GM23338 (cell line): ENCODE results near the gene PRPF18. TPM values are rescaled to one million over a fixed set of nuclear protein-coding genes. Genes with fewer than 3 reads are reported as not detected.

Source experiments
- ATAC-seq: fragments of 200-7000 bp; cut with Tn5 transposase; 3 replicates; pipeline ENCODE4 v1.9.1; 2020
- DNase-seq: peaks from one replicate; pipeline ENCODE4 v3.0.0-alpha.2; 2015; ENCODE audit warnings: low spot score
- H2AFZ ChIP-seq: fragments of 200-600 bp; sonication (generic); 2 replicates; pipeline ENCODE4 v1.8.0; 2016; ENCODE audit warnings: antibody characterized with exemption, mild to moderate bottlenecking, moderate library complexity
- H3F3A ChIP-seq: fragments of 200-600 bp; sonication (generic); replicated peaks from 2 replicates; pipeline ENCODE4 v1.8.0; 2017; ENCODE audit warnings: antibody characterized with exemption, mixed run types, low read depth
- H3K27ac ChIP-seq: fragments of 200-600 bp; sonication (generic); 2 replicates; pipeline ENCODE4 v1.6.1; 2016; ENCODE audit warnings: low read depth
- H3K27me3 ChIP-seq: fragments of 200-600 bp; sonication (generic); 2 replicates; pipeline ENCODE4 v1.8.0; 2016; ENCODE audit warnings: mild to moderate bottlenecking, mixed run types, moderate library complexity; ENCODE audit not compliant: insufficient read depth
- H3K36me3 ChIP-seq: fragments of 200-600 bp; sonication (generic); 2 replicates; pipeline ENCODE4 v1.8.0; 2016; ENCODE audit warnings: mild to moderate bottlenecking; ENCODE audit not compliant: insufficient read depth
- H3K4me1 ChIP-seq: fragments of 200-600 bp; sonication (generic); 2 replicates; pipeline ENCODE4 v1.8.0; 2016; ENCODE audit warnings: mild to moderate bottlenecking, moderate library complexity; ENCODE audit not compliant: insufficient read depth
- H3K4me2 ChIP-seq: fragments of 200-600 bp; sonication (generic); 2 replicates; pipeline ENCODE4 v1.7.1; 2017; ENCODE audit warnings: mixed run types
- H3K4me3 ChIP-seq: fragments of 200-600 bp; sonication (generic); 2 replicates; pipeline ENCODE4 v1.6.1; 2016; ENCODE audit warnings: mixed run types
- H3K79me2 ChIP-seq: fragments of 200-600 bp; sonication (generic); replicated peaks from 2 replicates; pipeline ENCODE4 v1.8.0; 2017; ENCODE audit warnings: mild to moderate bottlenecking; ENCODE audit not compliant: insufficient read depth
- H3K9me2 ChIP-seq: fragments of 200-600 bp; sonication (generic); 2 replicates; pipeline ENCODE4 v1.8.0; 2017; ENCODE audit not compliant: insufficient read depth
- H4K20me1 ChIP-seq: fragments of 200-600 bp; sonication (generic); replicated peaks from 2 replicates; pipeline ENCODE4 v1.8.0; 2017; ENCODE audit warnings: mild to moderate bottlenecking; ENCODE audit not compliant: insufficient read depth
- H3K27ac Mint-ChIP-seq: 2 replicates; pipeline ENCODE4 v1.8.0; 2020; ENCODE audit warnings: inconsistent platforms, mild to moderate bottlenecking, moderate library complexity, mixed read lengths
- H3K27me3 Mint-ChIP-seq: 3 replicates; pipeline ENCODE4 v1.8.0; 2022; ENCODE audit warnings: low read depth, mild to moderate bottlenecking, moderate library complexity, mixed read lengths, inconsistent platforms; ENCODE audit not compliant: insufficient read depth, poor library complexity
- H3K36me3 Mint-ChIP-seq: 3 replicates; pipeline ENCODE4 v1.8.0; 2021; ENCODE audit warnings: low read depth, mild to moderate bottlenecking, inconsistent platforms, moderate library complexity, mixed read lengths
- H3K4me1 Mint-ChIP-seq: 3 replicates; pipeline ENCODE4 v1.8.0; 2020; ENCODE audit warnings: mild to moderate bottlenecking, inconsistent platforms, mixed read lengths
- H3K4me3 Mint-ChIP-seq: 3 replicates; pipeline ENCODE4 v1.8.0; 2021; ENCODE audit warnings: moderate library complexity, mild to moderate bottlenecking, inconsistent platforms, mixed read lengths
- H3K9me3 Mint-ChIP-seq: 3 replicates; pipeline ENCODE4 v1.8.0; 2020; ENCODE audit warnings: moderate library complexity, mild to moderate bottlenecking, inconsistent platforms, mixed read lengths
- CREB1 ChIP-seq: fragments of 250-450 bp; sonication (Bioruptor Pico); IDR thresholded peaks from 2 replicates; pipeline ENCODE4 v1.5.0; 2020; ENCODE audit warnings: low read depth, mild to moderate bottlenecking, moderate library complexity
- EZH2 ChIP-seq: fragments of 200-600 bp; sonication (generic); IDR thresholded peaks from one replicate; pipeline ENCODE4 v1.8.0; 2017; ENCODE audit warnings: antibody characterized with exemption, mild to moderate bottlenecking, low read depth; ENCODE audit not compliant: unreplicated experiment
- EZH2phosphoT487 ChIP-seq: fragments of 200-600 bp; sonication (generic); IDR thresholded peaks from one replicate; pipeline ENCODE4 v1.8.1; 2018; ENCODE audit warnings: antibody characterized with exemption; ENCODE audit not compliant: unreplicated experiment
- JUNB ChIP-seq: IDR thresholded peaks from one replicate; pipeline ENCODE4 v1.6.1; 2016; ENCODE audit warnings: antibody characterized with exemption; ENCODE audit not compliant: unreplicated experiment
- NANOG ChIP-seq: IDR thresholded peaks from 2 replicates; pipeline ENCODE4 v1.6.1; 2016; ENCODE audit warnings: antibody characterized with exemption, borderline replicate concordance
- POLR2AphosphoS5 ChIP-seq: IDR thresholded peaks from 2 replicates; pipeline ENCODE4 v1.6.1; 2016; ENCODE audit warnings: antibody characterized with exemption, low read depth
- STAT1 ChIP-seq: IDR thresholded peaks from one replicate; pipeline ENCODE4 v1.6.1; 2016; ENCODE audit warnings: antibody characterized with exemption; ENCODE audit not compliant: unreplicated experiment
- ZNF114 ChIP-seq: fragments of 250-450 bp; sonication (Bioruptor Pico); IDR thresholded peaks from 2 replicates; pipeline ENCODE4 v1.5.0; 2020; ENCODE audit warnings: mild to moderate bottlenecking, moderate library complexity
- ZNF331 ChIP-seq: fragments of 250-450 bp; sonication (Bioruptor Pico); IDR thresholded peaks from 2 replicates; pipeline ENCODE4 v1.5.0; 2020; ENCODE audit warnings: low read depth, mild to moderate bottlenecking, moderate library complexity
- polyA plus RNA-seq: library from polyadenylated mRNA; unstranded; fragments of >200 nt; fragmentation: Nextera tagmentation; extraction: Ambion mirVana; gene quantifications from 2 replicates; pipeline ENCODE4 v1.2.1, GENCODE V29; 2016
- total RNA-seq: library from RNA; depleted of rRNA; stranded (reverse); fragments of >200 nt; shearing (Covaris generic); gene quantifications from 2 replicates; pipeline ENCODE4 v1.2.3, GENCODE V29; 2014
- TF ChIP-seq, protein P1 (sequence below): fragments of 250-450 bp; sonication (Bioruptor Pico); IDR thresholded peaks from 2 replicates; pipeline ENCODE4 v1.5.0; 2020; ENCODE audit warnings: mild to moderate bottlenecking, moderate library complexity
- TF ChIP-seq, protein P2 (sequence below): IDR thresholded peaks from 2 replicates; pipeline ENCODE4 v1.6.1; 2016; ENCODE audit warnings: antibody characterized with exemption
- TF ChIP-seq, protein P3 (sequence below), 2 experiments: fragments of 200-600 bp in 1 of 2; sonication (generic) in 1 of 2; conservative IDR thresholded peaks; 2 replicates each; pipeline versions ENCODE4 v1.5.1 to v1.6.1; 2016 to 2017; ENCODE audit warnings: antibody characterized with exemption in 2 of 2, low read depth in 2 of 2, mild to moderate bottlenecking in 2 of 2, moderate library complexity in 1 of 2
- TF ChIP-seq, protein P4 (sequence below): IDR thresholded peaks from one replicate; pipeline ENCODE4 v1.6.1; 2018; ENCODE audit warnings: antibody characterized with exemption; ENCODE audit not compliant: unreplicated experiment

Gene PRPF18
- total and polyA plus RNA-seq, 2 experiments from 2014 or later = 15.1 to 17.2 TPM

DNA sequence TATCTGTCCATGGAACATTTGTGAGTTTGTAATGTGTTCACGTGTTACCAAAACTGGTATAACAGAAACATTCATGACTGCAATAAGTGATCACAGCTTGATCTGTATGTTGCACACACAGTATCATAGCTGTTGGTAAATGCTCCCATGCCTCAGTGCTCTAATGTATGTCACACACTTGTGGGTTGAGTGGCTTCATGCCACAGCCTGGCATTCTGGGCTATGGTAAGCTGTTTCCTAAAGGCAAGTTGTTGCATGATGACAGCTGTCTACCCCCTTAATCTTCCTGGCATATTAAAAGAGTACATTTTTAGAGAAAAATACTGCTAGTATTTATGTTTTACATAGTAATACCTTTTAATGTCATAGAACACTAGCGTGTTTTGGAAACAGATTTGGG lies 35.2 kb downstream of the PRPF18 start (continued):
- TF ChIP-seq, protein P1, sequence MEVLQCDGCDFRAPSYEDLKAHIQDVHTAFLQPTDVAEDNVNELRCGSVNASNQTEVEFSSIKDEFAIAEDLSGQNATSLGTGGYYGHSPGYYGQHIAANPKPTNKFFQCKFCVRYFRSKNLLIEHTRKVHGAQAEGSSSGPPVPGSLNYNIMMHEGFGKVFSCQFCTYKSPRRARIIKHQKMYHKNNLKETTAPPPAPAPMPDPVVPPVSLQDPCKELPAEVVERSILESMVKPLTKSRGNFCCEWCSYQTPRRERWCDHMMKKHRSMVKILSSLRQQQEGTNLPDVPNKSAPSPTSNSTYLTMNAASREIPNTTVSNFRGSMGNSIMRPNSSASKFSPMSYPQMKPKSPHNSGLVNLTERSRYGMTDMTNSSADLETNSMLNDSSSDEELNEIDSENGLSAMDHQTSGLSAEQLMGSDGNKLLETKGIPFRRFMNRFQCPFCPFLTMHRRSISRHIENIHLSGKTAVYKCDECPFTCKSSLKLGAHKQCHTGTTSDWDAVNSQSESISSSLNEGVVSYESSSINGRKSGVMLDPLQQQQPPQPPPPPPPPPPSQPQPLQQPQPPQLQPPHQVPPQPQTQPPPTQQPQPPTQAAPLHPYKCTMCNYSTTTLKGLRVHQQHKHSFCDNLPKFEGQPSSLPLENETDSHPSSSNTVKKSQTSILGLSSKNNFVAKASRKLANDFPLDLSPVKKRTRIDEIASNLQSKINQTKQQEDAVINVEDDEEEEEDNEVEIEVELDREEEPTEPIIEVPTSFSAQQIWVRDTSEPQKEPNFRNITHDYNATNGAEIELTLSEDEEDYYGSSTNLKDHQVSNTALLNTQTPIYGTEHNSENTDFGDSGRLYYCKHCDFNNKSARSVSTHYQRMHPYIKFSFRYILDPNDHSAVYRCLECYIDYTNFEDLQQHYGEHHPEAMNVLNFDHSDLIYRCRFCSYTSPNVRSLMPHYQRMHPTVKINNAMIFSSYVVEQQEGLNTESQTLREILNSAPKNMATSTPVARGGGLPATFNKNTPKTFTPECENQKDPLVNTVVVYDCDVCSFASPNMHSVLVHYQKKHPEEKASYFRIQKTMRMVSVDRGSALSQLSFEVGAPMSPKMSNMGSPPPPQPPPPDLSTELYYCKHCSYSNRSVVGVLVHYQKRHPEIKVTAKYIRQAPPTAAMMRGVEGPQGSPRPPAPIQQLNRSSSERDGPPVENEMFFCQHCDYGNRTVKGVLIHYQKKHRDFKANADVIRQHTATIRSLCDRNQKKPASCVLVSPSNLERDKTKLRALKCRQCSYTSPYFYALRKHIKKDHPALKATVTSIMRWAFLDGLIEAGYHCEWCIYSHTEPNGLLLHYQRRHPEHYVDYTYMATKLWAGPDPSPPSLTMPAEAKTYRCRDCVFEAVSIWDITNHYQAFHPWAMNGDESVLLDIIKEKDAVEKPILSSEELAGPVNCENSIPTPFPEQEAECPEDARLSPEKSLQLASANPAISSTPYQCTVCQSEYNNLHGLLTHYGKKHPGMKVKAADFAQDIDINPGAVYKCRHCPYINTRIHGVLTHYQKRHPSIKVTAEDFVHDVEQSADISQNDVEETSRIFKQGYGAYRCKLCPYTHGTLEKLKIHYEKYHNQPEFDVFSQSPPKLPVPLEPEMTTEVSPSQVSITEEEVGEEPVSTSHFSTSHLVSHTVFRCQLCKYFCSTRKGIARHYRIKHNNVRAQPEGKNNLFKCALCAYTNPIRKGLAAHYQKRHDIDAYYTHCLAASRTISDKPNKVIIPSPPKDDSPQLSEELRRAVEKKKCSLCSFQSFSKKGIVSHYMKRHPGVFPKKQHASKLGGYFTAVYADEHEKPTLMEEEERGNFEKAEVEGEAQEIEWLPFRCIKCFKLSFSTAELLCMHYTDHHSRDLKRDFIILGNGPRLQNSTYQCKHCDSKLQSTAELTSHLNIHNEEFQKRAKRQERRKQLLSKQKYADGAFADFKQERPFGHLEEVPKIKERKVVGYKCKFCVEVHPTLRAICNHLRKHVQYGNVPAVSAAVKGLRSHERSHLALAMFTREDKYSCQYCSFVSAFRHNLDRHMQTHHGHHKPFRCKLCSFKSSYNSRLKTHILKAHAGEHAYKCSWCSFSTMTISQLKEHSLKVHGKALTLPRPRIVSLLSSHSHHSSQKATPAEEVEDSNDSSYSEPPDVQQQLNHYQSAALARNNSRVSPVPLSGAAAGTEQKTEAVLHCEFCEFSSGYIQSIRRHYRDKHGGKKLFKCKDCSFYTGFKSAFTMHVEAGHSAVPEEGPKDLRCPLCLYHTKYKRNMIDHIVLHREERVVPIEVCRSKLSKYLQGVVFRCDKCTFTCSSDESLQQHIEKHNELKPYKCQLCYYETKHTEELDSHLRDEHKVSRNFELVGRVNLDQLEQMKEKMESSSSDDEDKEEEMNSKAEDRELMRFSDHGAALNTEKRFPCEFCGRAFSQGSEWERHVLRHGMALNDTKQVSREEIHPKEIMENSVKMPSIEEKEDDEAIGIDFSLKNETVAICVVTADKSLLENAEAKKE (CRISPR knock-in tag) = no peak

DNA sequence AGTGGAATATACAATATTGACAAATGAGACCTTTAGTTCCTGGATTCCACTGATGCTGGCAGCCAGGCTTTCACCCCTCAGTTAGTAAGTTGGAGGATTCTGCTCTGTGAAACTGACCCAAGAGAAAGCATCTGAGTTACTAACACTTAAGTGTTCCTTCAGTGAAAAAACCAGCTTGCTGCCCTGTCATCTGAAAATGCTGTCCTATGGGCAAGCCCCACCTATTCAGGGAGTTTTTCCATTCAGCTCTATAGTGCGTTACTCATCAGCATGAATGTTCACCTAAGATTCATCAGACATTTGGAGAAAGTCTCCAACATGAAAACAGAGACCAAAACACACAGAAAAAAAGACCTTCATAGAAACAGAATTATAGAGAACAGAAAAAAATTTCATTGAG lies 37.9 kb downstream of the PRPF18 start:
- Histone ChIP-seq H2AFZ (no peak overlapping the region), H3K27me3 (no peaks in the 10 kb centered on the region), H3K79me2 (no peaks in the 10 kb centered on the region), H4K20me1 (no peaks in the 10 kb centered on the region), H3F3A (no peaks in the 10 kb centered on the region), H3K36me3 (no peaks in the 10 kb centered on the region), H3K27ac (no peak overlapping the region), H3K4me2 (no peak overlapping the region), H3K4me3 (no peak overlapping the region), H3K4me1 (peaks cover 17% of the 10 kb centered on the region), H3K9me2 (no peaks in the 10 kb centered on the region)
- no peak overlapping the region for H3K4me3 Mint-ChIP-seq
- H3K27me3 Mint-ChIP-seq = no peaks in the 10 kb centered on the region
- DNase-seq = no peak
- no peaks in the 10 kb centered on the region for H3K9me3 Mint-ChIP-seq
- no peaks in the 10 kb centered on the region for H3K36me3 Mint-ChIP-seq
- no peak overlapping the region for H3K27ac Mint-ChIP-seq
- peaks cover 7% of the 10 kb centered on the region for H3K4me1 Mint-ChIP-seq
- ATAC-seq = no peak
- TF ChIP-seq, protein P2, sequence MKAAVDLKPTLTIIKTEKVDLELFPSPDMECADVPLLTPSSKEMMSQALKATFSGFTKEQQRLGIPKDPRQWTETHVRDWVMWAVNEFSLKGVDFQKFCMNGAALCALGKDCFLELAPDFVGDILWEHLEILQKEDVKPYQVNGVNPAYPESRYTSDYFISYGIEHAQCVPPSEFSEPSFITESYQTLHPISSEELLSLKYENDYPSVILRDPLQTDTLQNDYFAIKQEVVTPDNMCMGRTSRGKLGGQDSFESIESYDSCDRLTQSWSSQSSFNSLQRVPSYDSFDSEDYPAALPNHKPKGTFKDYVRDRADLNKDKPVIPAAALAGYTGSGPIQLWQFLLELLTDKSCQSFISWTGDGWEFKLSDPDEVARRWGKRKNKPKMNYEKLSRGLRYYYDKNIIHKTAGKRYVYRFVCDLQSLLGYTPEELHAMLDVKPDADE = no peak
- no peak for TF ChIP-seq EZH2
- TF ChIP-seq, protein P3, sequence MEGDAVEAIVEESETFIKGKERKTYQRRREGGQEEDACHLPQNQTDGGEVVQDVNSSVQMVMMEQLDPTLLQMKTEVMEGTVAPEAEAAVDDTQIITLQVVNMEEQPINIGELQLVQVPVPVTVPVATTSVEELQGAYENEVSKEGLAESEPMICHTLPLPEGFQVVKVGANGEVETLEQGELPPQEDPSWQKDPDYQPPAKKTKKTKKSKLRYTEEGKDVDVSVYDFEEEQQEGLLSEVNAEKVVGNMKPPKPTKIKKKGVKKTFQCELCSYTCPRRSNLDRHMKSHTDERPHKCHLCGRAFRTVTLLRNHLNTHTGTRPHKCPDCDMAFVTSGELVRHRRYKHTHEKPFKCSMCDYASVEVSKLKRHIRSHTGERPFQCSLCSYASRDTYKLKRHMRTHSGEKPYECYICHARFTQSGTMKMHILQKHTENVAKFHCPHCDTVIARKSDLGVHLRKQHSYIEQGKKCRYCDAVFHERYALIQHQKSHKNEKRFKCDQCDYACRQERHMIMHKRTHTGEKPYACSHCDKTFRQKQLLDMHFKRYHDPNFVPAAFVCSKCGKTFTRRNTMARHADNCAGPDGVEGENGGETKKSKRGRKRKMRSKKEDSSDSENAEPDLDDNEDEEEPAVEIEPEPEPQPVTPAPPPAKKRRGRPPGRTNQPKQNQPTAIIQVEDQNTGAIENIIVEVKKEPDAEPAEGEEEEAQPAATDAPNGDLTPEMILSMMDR (conservative IDR thresholded peaks at IDR 0.05; ENCODE audit: low read depth in 2 of 2) = no peak
- no peak for TF ChIP-seq NANOG
- no peak for TF ChIP-seq ZNF331 (CRISPR knock-in tag)
- TF ChIP-seq, protein P4, sequence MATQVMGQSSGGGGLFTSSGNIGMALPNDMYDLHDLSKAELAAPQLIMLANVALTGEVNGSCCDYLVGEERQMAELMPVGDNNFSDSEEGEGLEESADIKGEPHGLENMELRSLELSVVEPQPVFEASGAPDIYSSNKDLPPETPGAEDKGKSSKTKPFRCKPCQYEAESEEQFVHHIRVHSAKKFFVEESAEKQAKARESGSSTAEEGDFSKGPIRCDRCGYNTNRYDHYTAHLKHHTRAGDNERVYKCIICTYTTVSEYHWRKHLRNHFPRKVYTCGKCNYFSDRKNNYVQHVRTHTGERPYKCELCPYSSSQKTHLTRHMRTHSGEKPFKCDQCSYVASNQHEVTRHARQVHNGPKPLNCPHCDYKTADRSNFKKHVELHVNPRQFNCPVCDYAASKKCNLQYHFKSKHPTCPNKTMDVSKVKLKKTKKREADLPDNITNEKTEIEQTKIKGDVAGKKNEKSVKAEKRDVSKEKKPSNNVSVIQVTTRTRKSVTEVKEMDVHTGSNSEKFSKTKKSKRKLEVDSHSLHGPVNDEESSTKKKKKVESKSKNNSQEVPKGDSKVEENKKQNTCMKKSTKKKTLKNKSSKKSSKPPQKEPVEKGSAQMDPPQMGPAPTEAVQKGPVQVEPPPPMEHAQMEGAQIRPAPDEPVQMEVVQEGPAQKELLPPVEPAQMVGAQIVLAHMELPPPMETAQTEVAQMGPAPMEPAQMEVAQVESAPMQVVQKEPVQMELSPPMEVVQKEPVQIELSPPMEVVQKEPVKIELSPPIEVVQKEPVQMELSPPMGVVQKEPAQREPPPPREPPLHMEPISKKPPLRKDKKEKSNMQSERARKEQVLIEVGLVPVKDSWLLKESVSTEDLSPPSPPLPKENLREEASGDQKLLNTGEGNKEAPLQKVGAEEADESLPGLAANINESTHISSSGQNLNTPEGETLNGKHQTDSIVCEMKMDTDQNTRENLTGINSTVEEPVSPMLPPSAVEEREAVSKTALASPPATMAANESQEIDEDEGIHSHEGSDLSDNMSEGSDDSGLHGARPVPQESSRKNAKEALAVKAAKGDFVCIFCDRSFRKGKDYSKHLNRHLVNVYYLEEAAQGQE = no peak
- TF ChIP-seq JUNB = no peak
- TF ChIP-seq ZNF114 (CRISPR knock-in tag) = no peak
- no peak for TF ChIP-seq POLR2AphosphoS5
- no peak for TF ChIP-seq CREB1 (CRISPR knock-in tag)
- no peak for TF ChIP-seq EZH2phosphoT487
- TF ChIP-seq STAT1 = no peak
